Neuron (in vitro differentiated cells): ENCODE measurements around the gene F2RL2.

Experiments used
- H2AFZ ChIP-seq: one replicate; pipeline ENCODE4 v1.6.1; 2013; ENCODE audit warnings: low read depth, mild to moderate bottlenecking, inconsistent platforms, low read length, moderate library complexity
- H3K27me3 ChIP-seq: one replicate; pipeline ENCODE4 v1.6.1; 2013; ENCODE audit warnings: low read length; ENCODE audit not compliant: insufficient read depth
- H3K36me3 ChIP-seq: one replicate; pipeline ENCODE4 v1.6.1; 2013; ENCODE audit warnings: low read length; ENCODE audit not compliant: insufficient read depth
- H3K4me1 ChIP-seq: one replicate; pipeline ENCODE4 v1.6.1; 2013; ENCODE audit warnings: low read length; ENCODE audit not compliant: insufficient read depth
- H3K4me3 ChIP-seq: 2 replicates; pipeline ENCODE4 v1.5.1; 2013; ENCODE audit warnings: mild to moderate bottlenecking, low read length, moderate library complexity
- H3K9me3 ChIP-seq: one replicate; pipeline ENCODE4 v1.6.1; 2013; ENCODE audit warnings: low read length

Gene F2RL2

GRCh38 chr5:76622973-76623596 lies at the start of gene F2RL2:
TSS of gene F2RL2 (minus strand) at chr5:76623403. CDS start at chr5:76623230, 173 bp downstream.
- Histone ChIP-seq H3K4me3 (no peak within 1 kb of the TSS), H3K9me3 (no peaks in the 10 kb centered on the region), H3K27me3 (no peaks in the 10 kb centered on the region), H2AFZ (no peak within 1 kb of the TSS), H3K36me3 (peaks cover 7% of the 10 kb centered on the region), H3K4me1 (peaks cover 3% of the 10 kb centered on the region)

- Histone ChIP-seq H3K36me3 (peaks cover 28% of the 10 kb centered on the region), H3K4me3 (no peak overlapping the region), H3K4me1 (no peaks in the 10 kb centered on the region), H3K9me3 (no peaks in the 10 kb centered on the region), H2AFZ (no peak overlapping the region), H3K27me3 (no peaks in the 10 kb centered on the region)
Measured at GRCh38 chr5:76672242-76672641, 49.0 kb upstream of the F2RL2 start.

GRCh38 chr5:76670508-76670907 lies 47.3 kb upstream of the F2RL2 start:
- no peak overlapping the region for H2AFZ ChIP-seq
- no peaks in the 10 kb centered on the region for H3K27me3 ChIP-seq
- no peaks in the 10 kb centered on the region for H3K4me1 ChIP-seq
- H3K9me3 ChIP-seq: no peaks in the 10 kb centered on the region
- H3K4me3 ChIP-seq: no peak overlapping the region
- peaks cover 20% of the 10 kb centered on the region for H3K36me3 ChIP-seq

DNA sequence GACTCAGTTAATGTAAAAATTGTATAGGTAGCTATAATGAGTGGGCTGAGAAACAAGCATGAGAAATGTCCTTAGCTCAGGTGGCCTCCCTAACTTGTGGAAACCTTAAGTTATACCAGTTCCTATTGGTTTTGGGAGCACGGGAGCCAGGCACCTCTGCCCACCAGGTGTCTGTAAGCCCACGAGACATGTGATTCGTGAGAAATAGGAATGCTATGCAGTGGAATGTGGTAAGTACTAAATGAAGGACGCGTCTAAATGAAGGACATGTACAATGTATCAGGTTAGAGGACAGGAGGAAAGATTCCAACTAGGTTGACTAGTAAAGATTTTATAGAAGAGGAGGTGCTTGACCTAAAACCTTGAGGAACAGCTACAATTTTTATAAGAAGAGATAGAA lies 46.0 kb upstream of the F2RL2 start:
- H3K36me3 ChIP-seq: peaks cover 11% of the 10 kb centered on the region
- H3K27me3 ChIP-seq: no peaks in the 10 kb centered on the region
- H2AFZ ChIP-seq: no peak overlapping the region
- no peaks in the 10 kb centered on the region for H3K4me1 ChIP-seq
- no peak overlapping the region for H3K4me3 ChIP-seq
- H3K9me3 ChIP-seq: no peaks in the 10 kb centered on the region

DNA sequence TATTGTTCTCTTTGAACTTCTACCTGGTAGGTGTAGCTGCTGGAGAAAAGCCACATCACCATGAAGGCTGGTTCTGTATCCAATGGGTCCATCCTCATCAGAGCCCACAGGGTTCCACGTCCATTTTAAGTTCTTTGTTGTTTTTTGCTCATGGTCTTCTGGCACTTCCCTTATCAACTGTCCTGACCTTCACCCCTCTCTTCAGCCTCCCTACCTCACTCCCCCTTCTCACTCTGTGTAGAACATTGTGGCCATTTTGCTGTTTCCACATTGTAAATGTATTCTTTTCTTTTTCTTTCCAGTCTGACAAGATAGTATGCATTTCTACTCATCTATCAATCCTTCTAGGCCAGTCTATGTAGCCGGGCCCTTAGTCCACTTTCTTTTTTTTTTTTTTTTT lies 44.3 kb upstream of the F2RL2 start:
- Histone ChIP-seq H3K36me3 (peaks cover 9% of the 10 kb centered on the region), H3K4me3 (no peak overlapping the region), H3K4me1 (no peaks in the 10 kb centered on the region), H3K27me3 (no peaks in the 10 kb centered on the region), H3K9me3 (no peaks in the 10 kb centered on the region), H2AFZ (no peak overlapping the region)

DNA sequence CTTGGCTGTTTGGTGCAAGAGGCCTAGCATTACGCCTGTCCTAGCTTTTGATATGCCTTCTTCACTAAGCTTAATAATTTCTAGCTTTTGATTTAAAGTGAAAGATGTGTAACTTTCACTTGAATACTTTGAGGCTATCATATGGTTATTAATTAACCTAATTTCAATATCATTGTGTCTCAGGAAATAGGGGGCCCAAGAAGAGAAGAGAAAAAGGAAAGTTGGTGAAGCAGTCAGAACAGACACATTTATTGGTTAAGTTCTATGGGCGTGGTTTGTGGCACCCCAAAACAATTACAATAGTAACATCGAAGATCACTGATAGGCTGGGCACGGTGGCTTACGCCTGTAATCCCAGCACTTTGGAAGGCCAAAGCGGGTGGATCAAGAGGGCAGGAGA lies 40.9 kb upstream of the F2RL2 start:
- H3K4me3 ChIP-seq: no peak overlapping the region
- H3K27me3 ChIP-seq: no peaks in the 10 kb centered on the region
- H3K36me3 ChIP-seq: peaks cover 14% of the 10 kb centered on the region
- no peaks in the 10 kb centered on the region for H3K4me1 ChIP-seq
- H2AFZ ChIP-seq: no peak overlapping the region
- no peaks in the 10 kb centered on the region for H3K9me3 ChIP-seq

- Histone ChIP-seq H3K36me3 (peaks cover 16% of the 10 kb centered on the region), H3K27me3 (no peaks in the 10 kb centered on the region), H3K4me3 (no peak overlapping the region), H3K9me3 (no peaks in the 10 kb centered on the region), H2AFZ (no peak overlapping the region), H3K4me1 (no peaks in the 10 kb centered on the region)
Measured at GRCh38 chr5:76663573-76663972, 40.4 kb upstream of the F2RL2 start.

GRCh38 chr5:76662521-76662920 lies 39.3 kb upstream of the F2RL2 start:
- Histone ChIP-seq H3K4me3 (no peak overlapping the region), H2AFZ (no peak overlapping the region), H3K9me3 (no peaks in the 10 kb centered on the region), H3K36me3 (peaks cover 19% of the 10 kb centered on the region), H3K4me1 (no peaks in the 10 kb centered on the region), H3K27me3 (no peaks in the 10 kb centered on the region)

GRCh38 chr5:76660360-76660759 lies 37.2 kb upstream of the F2RL2 start:
- H3K4me1 ChIP-seq: no peaks in the 10 kb centered on the region
- no peak overlapping the region for H3K4me3 ChIP-seq
- no peaks in the 10 kb centered on the region for H3K9me3 ChIP-seq
- no peaks in the 10 kb centered on the region for H3K27me3 ChIP-seq
- no peak overlapping the region for H2AFZ ChIP-seq
- H3K36me3 ChIP-seq: peaks cover 19% of the 10 kb centered on the region

DNA sequence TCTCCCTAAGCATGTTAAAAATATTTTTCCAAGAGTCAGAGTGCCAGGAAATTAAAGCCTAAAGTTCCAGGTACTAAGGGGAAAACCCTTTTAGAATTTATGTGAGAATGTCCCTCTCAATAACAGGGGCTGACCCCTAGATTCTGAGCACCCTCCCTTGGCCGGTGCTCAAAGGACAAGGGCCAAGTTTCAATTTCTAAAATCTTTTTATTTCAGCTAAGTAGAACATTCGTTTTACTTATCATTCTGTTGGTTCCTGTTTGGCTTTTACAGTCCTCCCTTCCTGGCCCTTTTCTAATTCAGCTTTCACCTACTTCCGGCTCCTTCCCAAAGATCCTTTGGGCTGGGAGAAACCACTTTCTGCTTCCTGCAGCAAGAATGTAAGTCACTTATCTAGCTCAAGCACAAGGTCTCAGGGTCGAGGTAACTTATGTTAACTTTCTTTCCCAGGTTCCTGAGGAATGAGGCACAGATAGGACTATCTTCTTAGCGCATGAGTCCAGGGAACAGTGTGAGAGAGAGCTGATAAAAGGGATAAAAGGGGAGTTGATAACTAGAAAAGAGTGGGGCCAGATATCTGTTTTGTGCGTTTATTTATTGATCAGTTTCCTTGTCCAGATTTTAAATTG lies 34.6 kb upstream of the F2RL2 start:
- no peak overlapping the region for H2AFZ ChIP-seq
- peaks cover 19% of the 10 kb centered on the region for H3K36me3 ChIP-seq

DNA sequence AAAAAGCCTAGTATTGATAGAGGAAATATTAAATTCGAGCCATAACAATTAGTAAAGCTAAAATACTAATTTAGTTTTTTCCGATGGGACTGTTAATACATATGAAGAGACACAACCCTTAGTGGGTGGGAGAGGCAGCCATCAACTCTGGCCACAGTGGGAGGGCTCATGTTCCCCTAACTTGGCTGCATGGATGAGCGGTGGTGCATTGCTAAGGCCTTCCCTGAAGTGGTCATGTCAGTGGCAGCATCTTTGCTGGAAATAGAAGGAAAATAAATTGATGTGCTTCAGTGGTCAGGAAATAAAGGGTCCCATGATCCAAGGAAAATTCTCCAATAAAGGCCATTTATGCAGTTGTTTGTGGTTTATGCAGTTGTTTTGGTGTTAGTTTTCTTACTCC lies 33.9 kb upstream of the F2RL2 start:
- H3K36me3 ChIP-seq: peaks cover 18% of the 10 kb centered on the region
- no peak overlapping the region for H3K4me3 ChIP-seq
- H3K9me3 ChIP-seq: no peaks in the 10 kb centered on the region
- H3K27me3 ChIP-seq: no peaks in the 10 kb centered on the region
- H3K4me1 ChIP-seq: no peaks in the 10 kb centered on the region
- no peak overlapping the region for H2AFZ ChIP-seq

More for the DNA sequence above, 34.6 kb upstream of the F2RL2 start:
- H3K4me3 ChIP-seq: no peak overlapping the region
- no peaks in the 10 kb centered on the region for H3K27me3 ChIP-seq
- H3K4me1 ChIP-seq: no peaks in the 10 kb centered on the region
- H3K9me3 ChIP-seq: no peaks in the 10 kb centered on the region

GRCh38 chr5:76652809-76653414 lies 29.7 kb upstream of the F2RL2 start:
- Histone ChIP-seq H2AFZ (no peak overlapping the region), H3K4me1 (no peaks in the 10 kb centered on the region), H3K4me3 (no peak overlapping the region), H3K9me3 (peaks cover 14% of the 10 kb centered on the region), H3K27me3 (no peaks in the 10 kb centered on the region), H3K36me3 (peaks cover 4% of the 10 kb centered on the region)

GRCh38 chr5:76649140-76649539 lies 25.9 kb upstream of the F2RL2 start:
- H3K4me1 ChIP-seq: no peaks in the 10 kb centered on the region
- peaks cover 17% of the 10 kb centered on the region for H3K9me3 ChIP-seq
- no peak overlapping the region for H2AFZ ChIP-seq
- H3K27me3 ChIP-seq: no peaks in the 10 kb centered on the region
- H3K4me3 ChIP-seq: no peak overlapping the region
- H3K36me3 ChIP-seq: peaks cover 3% of the 10 kb centered on the region
